Testis (tissue), 3 donors: Measurements from ENCODE around the gene CECR2. TPM values are rescaled to one million over a fixed set of nuclear protein-coding genes. Genes with fewer than 3 reads are reported as not detected.

Experiments
- DNase-seq: peaks from one replicate; pipeline ENCODE4 v3.0.0-alpha.2; 2019
- H3K27ac ChIP-seq, 2 donors: fragments of 200-600 bp; sonication (generic); one replicate each; pipeline ENCODE4 v1.5.1; 2019
- H3K27me3 ChIP-seq: fragments of 200-600 bp; sonication (generic); one replicate; pipeline ENCODE4 v1.5.1; 2019
- H3K36me3 ChIP-seq: fragments of 200-600 bp; sonication (generic); one replicate; pipeline ENCODE4 v1.5.1; 2017; ENCODE audit warnings: low read depth; ENCODE audit errors: missing control alignments
- H3K4me1 ChIP-seq: fragments of 200-600 bp; sonication (generic); one replicate; pipeline ENCODE4 v1.5.1; 2019
- H3K4me3 ChIP-seq, 2 donors: fragments of 200-600 bp; sonication (generic); one replicate each; pipeline ENCODE4 v1.5.1; 2017 to 2019
- H3K9me3 ChIP-seq: fragments of 200-600 bp; sonication (generic); one replicate; pipeline ENCODE4 v1.5.1; 2017
- POLR2A ChIP-seq: fragments of 450-650 bp; IDR thresholded peaks from one replicate; pipeline ENCODE4 v1.6.1; 2017; ENCODE audit warnings: antibody characterized with exemption, mild to moderate bottlenecking, moderate library complexity
- WGBS, 2 donors: methylation state at CpG; one replicate each; pipeline ENCODE4 v1.1.5; 2018; 5-methylcytosine and 5-hydroxymethylcytosine counted together
- intact Hi-C: fragments of 100-400 bp; cut with DNase I; formaldehyde crosslinking; loops from one replicate; pipeline ENCODE4 v1.15.1; 2023; ENCODE audit warnings: low total_unique reads
- polyA plus RNA-seq: library from polyadenylated mRNA; stranded (reverse); fragments of 350-450 nt; fragmentation: Illumina TruSeq; extraction: RNeasy Lipid Tissue Mini Kit (QIAGEN cat#74804); gene quantifications from one replicate; pipeline ENCODE4 v1.2.3, GENCODE V29; 2014; ENCODE audit warnings: low read depth, low replicate concordance; ENCODE audit not compliant: insufficient read depth
- total RNA-seq, 2 donors: library from RNA; depleted of rRNA; stranded (reverse); fragments of >200 nt; gene quantifications; one replicate each; pipeline ENCODE4 v1.2.3, GENCODE V29; 2016
- TF ChIP-seq, protein P1 (sequence below), 3 experiments: fragments of 450-650 bp in 2 of 3; fragments of 200-600 bp in 1 of 3; sonication (generic) in 1 of 3; IDR thresholded peaks; one replicate each; pipeline ENCODE4 v1.5.1; 2016 to 2019; ENCODE audit warnings: antibody characterized with exemption in 3 of 3, mild to moderate bottlenecking in 2 of 3, moderate library complexity in 1 of 3

Gene CECR2
- total and polyA plus RNA-seq, 3 donors from 2014 or later, result 7.1 to 18.7 (median 16.8) TPM

DNA sequence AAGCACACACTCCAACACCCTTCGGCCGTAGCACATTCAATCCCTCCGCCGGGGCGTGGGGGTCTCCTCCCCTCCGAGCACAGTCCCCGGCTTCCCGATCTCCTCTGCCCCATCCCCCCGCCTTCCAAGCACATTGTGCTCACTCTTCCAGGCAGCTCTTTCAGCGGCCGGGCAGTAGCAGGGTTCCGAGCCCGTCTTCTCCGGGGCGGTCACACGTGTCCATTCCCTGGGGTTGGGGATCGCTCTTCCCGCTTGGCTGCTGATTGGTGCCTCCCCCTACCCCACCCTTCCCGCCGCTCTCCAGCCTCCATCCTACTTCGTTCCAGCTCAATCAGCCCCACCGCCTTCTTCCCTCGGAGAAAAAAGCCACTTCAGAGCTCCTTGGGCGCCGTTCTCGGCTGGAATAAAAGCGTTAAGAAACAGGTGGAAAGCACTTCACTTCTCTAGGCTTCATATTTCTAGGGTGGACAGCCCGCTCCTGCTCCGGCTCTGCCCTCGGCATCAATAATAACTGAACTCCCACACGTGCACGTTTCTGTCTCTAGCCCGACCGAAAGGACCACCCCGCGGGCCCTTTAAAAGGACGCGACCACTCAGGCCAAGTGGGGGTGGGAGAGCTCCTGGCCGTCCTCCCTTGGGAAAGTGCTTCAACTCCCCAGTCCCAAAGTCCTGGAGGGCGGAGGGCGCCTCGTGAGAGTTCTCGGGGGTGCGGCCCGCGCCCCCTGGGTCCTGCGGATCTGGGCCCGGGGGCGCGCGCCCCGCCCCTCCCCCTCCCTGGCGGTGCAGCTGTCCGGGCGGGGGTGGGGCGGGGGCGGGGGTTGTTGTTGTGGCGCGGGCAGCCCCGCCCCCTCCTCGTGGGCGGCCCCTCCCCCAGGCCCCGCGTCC, 464 bp upstream of the CECR2 start:
- H3K4me3 ChIP-seq, result peak overlapping the region; percentile 55 to 57
- H3K36me3 ChIP-seq, result no peaks in the 10 kb centered on the region
- peak; percentile 64 for DNase-seq
- WGBS, 2 donors, result 0 to 2% methylated on average over 29 to 49 of the region's 64 CpGs
- H3K27me3 ChIP-seq, result no peaks in the 10 kb centered on the region
- no peaks in the 10 kb centered on the region for H3K9me3 ChIP-seq
- TF ChIP-seq, protein P1, sequence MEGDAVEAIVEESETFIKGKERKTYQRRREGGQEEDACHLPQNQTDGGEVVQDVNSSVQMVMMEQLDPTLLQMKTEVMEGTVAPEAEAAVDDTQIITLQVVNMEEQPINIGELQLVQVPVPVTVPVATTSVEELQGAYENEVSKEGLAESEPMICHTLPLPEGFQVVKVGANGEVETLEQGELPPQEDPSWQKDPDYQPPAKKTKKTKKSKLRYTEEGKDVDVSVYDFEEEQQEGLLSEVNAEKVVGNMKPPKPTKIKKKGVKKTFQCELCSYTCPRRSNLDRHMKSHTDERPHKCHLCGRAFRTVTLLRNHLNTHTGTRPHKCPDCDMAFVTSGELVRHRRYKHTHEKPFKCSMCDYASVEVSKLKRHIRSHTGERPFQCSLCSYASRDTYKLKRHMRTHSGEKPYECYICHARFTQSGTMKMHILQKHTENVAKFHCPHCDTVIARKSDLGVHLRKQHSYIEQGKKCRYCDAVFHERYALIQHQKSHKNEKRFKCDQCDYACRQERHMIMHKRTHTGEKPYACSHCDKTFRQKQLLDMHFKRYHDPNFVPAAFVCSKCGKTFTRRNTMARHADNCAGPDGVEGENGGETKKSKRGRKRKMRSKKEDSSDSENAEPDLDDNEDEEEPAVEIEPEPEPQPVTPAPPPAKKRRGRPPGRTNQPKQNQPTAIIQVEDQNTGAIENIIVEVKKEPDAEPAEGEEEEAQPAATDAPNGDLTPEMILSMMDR (IDR thresholded peaks at IDR 0.05), result no peak
- no peak for TF ChIP-seq POLR2A
- peaks cover 9% of the 10 kb centered on the region for H3K4me1 ChIP-seq
- intact Hi-C loops, result no loop called here
- peak overlapping the region; percentile 1 to 78 for H3K27ac ChIP-seq

GRCh38 chr22:17370026-17370765, 936 bp downstream of the CECR2 start:
- H3K9me3 ChIP-seq, result no peaks in the 10 kb centered on the region
- WGBS, 2 donors, result 1% methylated on average over 23 to 56 of the region's 88 CpGs
- peak; percentile 15 for DNase-seq
- TF ChIP-seq, protein P1 (IDR thresholded peaks at IDR 0.05), result no peak
- no peak for TF ChIP-seq POLR2A
- intact Hi-C loops, result no loop called here
- H3K27me3 ChIP-seq, result no peaks in the 10 kb centered on the region
- H3K4me1 ChIP-seq, result peaks cover 9% of the 10 kb centered on the region
- peak overlapping the region; percentile 20 to 56 for H3K27ac ChIP-seq
- H3K4me3 ChIP-seq, result peak overlapping the region; percentile 55
- no peaks in the 10 kb centered on the region for H3K36me3 ChIP-seq

GRCh38 chr22:17370766-17371432, 1.6 kb downstream of the CECR2 start:
- DNase-seq, result no peak
- Histone ChIP-seq H3K36me3 (no peaks in the 10 kb centered on the region), H3K27ac (peak overlapping the region; percentile 20 to 56), H3K4me3 (peak overlapping the region; percentile 55), H3K27me3 (no peaks in the 10 kb centered on the region), H3K4me1 (peaks cover 9% of the 10 kb centered on the region), H3K9me3 (no peaks in the 10 kb centered on the region)
- no peak for TF ChIP-seq POLR2A
- TF ChIP-seq, protein P1 (IDR thresholded peaks at IDR 0.05), result no peak
- intact Hi-C loops, result no loop called here
- 9 to 13% methylated on average over 23 of the region's 23 CpGs for WGBS, 2 donors

- 37 to 50% methylated on average over 5 of the region's 5 CpGs for WGBS, 2 donors
- Histone ChIP-seq H3K36me3 (no peaks in the 10 kb centered on the region), H3K27ac (no peak overlapping the region), H3K4me3 (no peak overlapping the region), H3K27me3 (no peaks in the 10 kb centered on the region), H3K4me1 (peaks cover 9% of the 10 kb centered on the region), H3K9me3 (no peaks in the 10 kb centered on the region)
- intact Hi-C loops, result no loop called here
- TF ChIP-seq, protein P1 (IDR thresholded peaks at IDR 0.05), result no peak
- TF ChIP-seq POLR2A, result no peak
- no peak for DNase-seq
Measured at GRCh38 chr22:17371448-17371847, 2.2 kb downstream of the CECR2 start.
